HG03280 (cell line): ENCODE data around the gene IRAK3.
A peak's percentile ranks its signal among the peaks of the same experiment; 100 is the strongest.

Experiments used
- ATAC-seq: cut with Tn5 transposase; IDR thresholded peaks from one replicate; pipeline ENCODE4 v1.9.1; 2021; ENCODE audit warnings: mild to moderate bottlenecking, moderate library complexity; ENCODE audit not compliant: unreplicated experiment

Gene IRAK3, protein sequence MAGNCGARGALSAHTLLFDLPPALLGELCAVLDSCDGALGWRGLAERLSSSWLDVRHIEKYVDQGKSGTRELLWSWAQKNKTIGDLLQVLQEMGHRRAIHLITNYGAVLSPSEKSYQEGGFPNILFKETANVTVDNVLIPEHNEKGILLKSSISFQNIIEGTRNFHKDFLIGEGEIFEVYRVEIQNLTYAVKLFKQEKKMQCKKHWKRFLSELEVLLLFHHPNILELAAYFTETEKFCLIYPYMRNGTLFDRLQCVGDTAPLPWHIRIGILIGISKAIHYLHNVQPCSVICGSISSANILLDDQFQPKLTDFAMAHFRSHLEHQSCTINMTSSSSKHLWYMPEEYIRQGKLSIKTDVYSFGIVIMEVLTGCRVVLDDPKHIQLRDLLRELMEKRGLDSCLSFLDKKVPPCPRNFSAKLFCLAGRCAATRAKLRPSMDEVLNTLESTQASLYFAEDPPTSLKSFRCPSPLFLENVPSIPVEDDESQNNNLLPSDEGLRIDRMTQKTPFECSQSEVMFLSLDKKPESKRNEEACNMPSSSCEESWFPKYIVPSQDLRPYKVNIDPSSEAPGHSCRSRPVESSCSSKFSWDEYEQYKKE

DNA sequence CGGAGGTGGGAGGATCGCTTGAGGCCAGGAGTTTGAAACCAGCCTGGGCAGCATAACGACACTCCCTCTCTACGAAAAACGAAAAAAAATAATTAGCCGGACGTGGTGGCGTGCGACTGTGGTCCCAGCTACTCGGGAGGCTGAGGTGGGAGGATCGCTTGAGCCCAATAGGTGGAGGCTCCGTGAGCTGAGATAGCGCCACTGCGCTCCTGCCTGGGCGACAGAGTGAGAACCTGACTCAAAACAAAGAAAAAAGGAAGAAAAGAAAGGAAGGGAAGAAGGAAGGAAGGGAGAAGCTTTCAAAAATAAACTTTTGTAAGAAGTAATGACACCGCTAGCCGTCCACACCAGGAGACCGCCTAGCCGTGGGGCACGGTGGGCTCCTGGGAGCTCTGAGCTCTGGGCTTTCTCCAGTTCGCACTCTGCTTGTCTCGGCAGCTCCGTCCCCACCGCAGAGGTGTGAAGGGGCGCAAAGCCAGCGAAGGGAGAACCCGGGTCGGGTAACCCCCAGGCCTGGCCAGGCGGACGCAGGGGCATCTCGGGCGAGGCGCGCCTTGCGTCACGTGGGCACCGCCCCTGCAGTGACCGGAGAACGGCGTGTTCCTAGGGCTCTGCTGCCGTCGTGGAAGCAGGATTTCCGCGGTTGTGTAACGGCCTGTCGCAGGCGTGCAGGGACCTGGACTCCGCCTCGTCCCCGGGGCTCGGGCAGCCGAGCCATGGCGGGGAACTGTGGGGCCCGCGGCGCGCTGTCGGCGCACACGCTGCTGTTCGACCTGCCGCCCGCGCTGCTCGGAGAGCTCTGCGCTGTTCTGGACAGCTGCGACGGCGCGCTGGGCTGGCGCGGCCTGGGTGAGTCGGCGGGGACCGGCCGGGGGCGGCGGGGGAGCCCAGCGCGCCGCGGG lies at the start of gene IRAK3:
Gene IRAK3 (plus strand): TSS at position 631 of the 902 bp plus-strand sequence. CDS start 86 bp downstream, at position 717.
- ATAC-seq: peak; percentile 56

DNA sequence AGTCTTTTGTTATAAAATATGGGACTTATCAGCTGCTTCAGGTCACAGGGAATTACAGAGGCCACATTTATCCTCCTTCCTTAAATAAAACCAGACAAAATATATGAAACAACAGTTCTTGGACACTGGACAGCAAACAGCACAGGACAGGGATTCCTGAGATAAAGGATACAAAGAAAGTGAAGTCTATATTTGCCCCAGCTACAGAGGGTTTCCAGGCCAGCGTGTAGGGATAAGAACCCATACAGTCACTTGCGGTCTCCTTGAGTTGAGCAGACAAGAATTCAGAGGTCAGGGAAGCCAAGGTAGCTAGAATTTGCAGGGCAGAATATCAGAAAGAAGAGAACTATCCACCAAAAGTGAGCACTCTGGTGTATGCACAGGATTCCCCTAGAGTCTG lies 49.7 kb upstream of the IRAK3 start:
- no peak for ATAC-seq

DNA sequence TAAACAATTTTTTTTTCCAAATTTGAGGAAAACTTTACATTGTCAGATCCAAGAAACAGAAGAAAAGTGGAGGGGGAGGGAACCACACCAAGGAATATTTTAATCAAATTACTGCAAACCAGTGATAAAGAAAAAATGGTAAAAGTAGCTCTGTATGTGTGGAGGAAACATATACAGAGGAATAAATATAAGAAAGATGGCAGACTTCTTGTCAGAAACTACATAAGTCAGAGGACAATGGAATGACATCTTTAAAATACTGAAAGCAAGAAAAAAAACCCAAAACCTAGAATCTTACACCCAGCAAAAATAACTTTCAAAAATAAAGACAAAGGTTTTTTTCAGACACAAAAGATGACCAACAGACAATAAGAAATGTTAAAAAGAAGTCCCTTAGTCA lies 48.3 kb upstream of the IRAK3 start:
- no peak for ATAC-seq

GRCh38 chr12:66141299-66141698 lies 47.7 kb upstream of the IRAK3 start:
- ATAC-seq: no peak

GRCh38 chr12:66142826-66143225 lies 46.2 kb upstream of the IRAK3 start:
- ATAC-seq: no peak

- no peak for ATAC-seq
Observed at GRCh38 chr12:66143868-66144267, 45.1 kb upstream of the IRAK3 start.

- ATAC-seq: no peak
Observed at GRCh38 chr12:66144791-66145754, 43.9 kb upstream of the IRAK3 start.

- ATAC-seq: no peak
Observed at GRCh38 chr12:66149702-66150398, 39.2 kb upstream of the IRAK3 start.

DNA sequence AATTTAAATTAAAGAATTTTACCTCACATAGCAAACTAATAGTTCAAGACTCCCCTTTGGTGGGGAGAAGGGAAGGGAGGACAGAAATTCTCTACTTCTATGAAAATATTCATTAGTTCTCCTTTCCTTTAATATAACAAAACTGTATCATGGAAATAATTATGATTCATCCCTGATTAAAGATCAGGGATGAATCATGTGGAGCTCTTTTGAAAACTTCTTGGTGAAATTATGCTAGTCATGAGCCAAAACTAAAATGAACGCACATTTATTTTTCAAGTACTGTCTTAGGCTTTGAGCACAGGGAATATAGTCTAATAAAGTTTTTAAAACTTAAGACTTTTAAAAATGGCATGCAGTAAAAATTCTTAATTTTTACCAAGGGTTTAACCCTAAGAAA lies 36.3 kb upstream of the IRAK3 start:
- no peak for ATAC-seq

- ATAC-seq: no peak
Observed at GRCh38 chr12:66154776-66155175, 34.2 kb upstream of the IRAK3 start.

- ATAC-seq: no peak
Observed at GRCh38 chr12:66156654-66157053, 32.4 kb upstream of the IRAK3 start.

GRCh38 chr12:66159123-66159522 lies 29.9 kb upstream of the IRAK3 start:
- no peak for ATAC-seq

DNA sequence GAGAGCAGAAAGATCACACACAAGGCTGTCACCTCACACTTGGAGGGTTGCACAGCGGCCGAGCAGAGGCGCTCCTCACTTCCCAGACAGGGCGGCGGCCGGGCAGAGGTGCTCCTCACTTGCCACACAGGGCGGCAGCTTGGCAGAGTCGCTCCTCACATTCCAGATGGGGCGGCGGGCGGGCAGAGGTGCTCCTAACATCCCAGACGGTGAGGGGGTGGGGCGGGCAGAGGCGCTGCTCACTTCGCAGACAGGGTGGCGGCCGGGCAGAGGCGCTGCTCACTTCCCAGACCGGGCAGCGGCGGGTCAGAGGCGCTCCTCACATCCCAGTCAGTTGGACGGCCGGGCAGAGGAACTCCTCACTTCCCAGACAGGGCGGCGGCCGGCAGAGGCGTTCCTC lies 28.3 kb upstream of the IRAK3 start:
- no peak for ATAC-seq

GRCh38 chr12:66162701-66163100 lies 26.3 kb upstream of the IRAK3 start:
- no peak for ATAC-seq

- ATAC-seq: no peak
Observed at GRCh38 chr12:66163289-66163688, 25.7 kb upstream of the IRAK3 start.

- no peak for ATAC-seq
Observed at GRCh38 chr12:66164349-66164821, 24.6 kb upstream of the IRAK3 start.

DNA sequence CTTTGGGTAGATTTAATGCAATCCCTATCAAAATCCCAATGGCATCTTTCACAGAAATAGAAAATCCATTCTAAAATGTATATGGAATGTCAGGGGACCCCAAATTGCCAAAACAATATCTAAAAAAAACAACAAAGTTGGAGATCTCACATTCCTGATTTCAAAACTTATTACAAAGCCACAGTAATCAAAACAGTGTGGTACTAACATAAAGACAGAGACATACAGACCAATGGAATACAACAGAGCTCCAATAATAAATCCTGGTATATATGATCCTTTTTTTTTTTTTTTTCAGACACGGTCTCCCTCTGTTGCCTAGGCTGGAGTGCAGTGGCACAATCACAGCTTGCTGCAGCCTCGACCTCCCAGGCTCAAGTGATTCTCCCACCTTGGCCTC lies 23.9 kb upstream of the IRAK3 start:
- no peak for ATAC-seq

DNA sequence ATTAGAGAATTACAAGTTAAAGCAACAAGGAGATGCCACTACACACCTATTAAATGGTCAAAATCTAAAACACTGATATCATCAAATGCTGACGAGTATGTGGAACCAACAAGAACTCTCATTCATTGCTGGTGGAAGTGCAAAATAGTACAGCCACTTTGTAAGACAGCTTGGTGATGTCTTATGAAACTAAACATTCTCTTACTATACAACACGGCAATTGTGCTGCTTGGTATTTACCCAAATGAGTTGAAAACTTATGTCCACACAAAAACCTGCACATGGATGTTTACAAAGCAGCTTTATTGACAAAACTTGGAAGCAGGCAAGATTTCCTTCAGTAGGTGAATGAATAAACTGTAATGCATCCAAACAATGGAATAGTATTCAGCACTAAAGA lies 22.5 kb upstream of the IRAK3 start:
- ATAC-seq: no peak

GRCh38 chr12:66168410-66168809 lies 20.6 kb upstream of the IRAK3 start:
- ATAC-seq: no peak
